NOMO-1 treated with DMSO at 0.1 percent for 48 hours (cell line): ENCODE results near the gene RNASE9.
"Not testable (repeated sequence)": the region's sequence is repeated elsewhere in the genome, so short reads cannot be mapped to it uniquely, and the experiment has no call there.

Experiments used
- DNase-seq: peaks from one replicate; lab custom pipeline; 2025; ENCODE audit not compliant: unreplicated experiment; lab: John Stamatoyannopoulos, UW

RNASE9 gene

GRCh38 chr14:20578325-20578724 is 17.5 kb upstream of the RNASE9 start:
- no peak for DNase-seq

GRCh38 chr14:20572382-20572990 is 11.6 kb upstream of the RNASE9 start:
- DNase-seq, result not testable (repeated sequence)

- DNase-seq, result peak; percentile 43
Observed at GRCh38 chr14:20570720-20571119, 9.9 kb upstream of the RNASE9 start.

GRCh38 chr14:20569865-20570264 is 9.0 kb upstream of the RNASE9 start:
- not testable (repeated sequence) for DNase-seq

- no peak for DNase-seq
Observed at GRCh38 chr14:20569066-20569465, 8.2 kb upstream of the RNASE9 start.

GRCh38 chr14:20568393-20568792 is 7.5 kb upstream of the RNASE9 start:
- DNase-seq, result no peak

- DNase-seq, result not testable (repeated sequence)
Observed at GRCh38 chr14:20567199-20567598, 6.4 kb upstream of the RNASE9 start.

- DNase-seq, result no peak
Observed at GRCh38 chr14:20564501-20564997, 3.7 kb upstream of the RNASE9 start.

GRCh38 chr14:20563971-20564370 is 3.1 kb upstream of the RNASE9 start:
- no peak for DNase-seq

- no peak for DNase-seq
Observed at GRCh38 chr14:20559461-20559904, 1.4 kb downstream of the RNASE9 start.

GRCh38 chr14:20557212-20557542 is 3.7 kb downstream of the RNASE9 start:
- no peak for DNase-seq

GRCh38 chr14:20556500-20557211 is 4.2 kb downstream of the RNASE9 start:
- peak; percentile 62 for DNase-seq

GRCh38 chr14:20555845-20556244 is 5.0 kb downstream of the RNASE9 start:
- peak; percentile 1 for DNase-seq

- DNase-seq, result no peak
Observed at GRCh38 chr14:20553024-20553423, 7.8 kb downstream of the RNASE9 start.

- DNase-seq, result no peak
Observed at GRCh38 chr14:20551606-20552005, 9.2 kb downstream of the RNASE9 start.

GRCh38 chr14:20550926-20551325 is 9.9 kb downstream of the RNASE9 start:
- DNase-seq, result no peak

- no peak for DNase-seq
Observed at GRCh38 chr14:20548414-20549158, 12.3 kb downstream of the RNASE9 start.

GRCh38 chr14:20546877-20547276 is 14.0 kb downstream of the RNASE9 start:
- DNase-seq, result no peak

- no peak for DNase-seq
Observed at GRCh38 chr14:20539906-20540305, 20.9 kb downstream of the RNASE9 start.

GRCh38 chr14:20530771-20531571 is 29.9 kb downstream of the RNASE9 start:
- DNase-seq, result peak; percentile 69

- DNase-seq, result no peak
Observed at GRCh38 chr14:20529806-20530205, 31.0 kb downstream of the RNASE9 start.
